ENCODE measurements around the gene PECR.
A peak's percentile ranks its signal among the peaks of the same experiment; 100 is the strongest.

DNA sequence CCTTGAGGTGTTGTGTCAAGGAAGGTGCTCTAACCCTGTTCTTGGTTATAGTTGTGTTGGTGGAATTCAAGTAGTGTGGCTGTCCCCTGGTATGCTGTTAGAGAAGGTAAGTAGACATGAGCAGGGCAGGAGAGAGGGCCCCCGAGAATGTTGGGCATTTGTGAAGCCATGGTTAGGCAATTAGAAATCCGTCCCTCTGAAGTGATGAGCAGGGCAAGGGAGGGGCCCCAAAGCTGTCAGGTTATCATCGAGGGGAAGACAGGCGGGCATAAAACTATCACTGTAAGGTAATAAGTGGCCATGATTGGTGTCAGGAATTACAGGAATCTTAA, 32.7 kb upstream of the PECR start:
- TF ChIP-seq TAF1 (IDR thresholded peaks at IDR 0.05; ENCODE audit: borderline replicate concordance, insufficient read depth, low read length) (0 out of 2 replicates have a peak, but pooled peaks have one; percentile 19), SIN3A (IDR thresholded peaks at IDR 0.05; ENCODE audit: borderline replicate concordance, insufficient read depth, low read length) (no peak), POLR2AphosphoS5 (IDR thresholded peaks at IDR 0.05; ENCODE audit: low read depth, low read length) (no peak), FOXP2 (optimal IDR thresholded peaks at IDR 0.05; ENCODE audit: borderline replicate concordance, extremely low read depth, extremely low read length, insufficient read depth) (no peak)
- TF ChIP-seq, protein P1, sequence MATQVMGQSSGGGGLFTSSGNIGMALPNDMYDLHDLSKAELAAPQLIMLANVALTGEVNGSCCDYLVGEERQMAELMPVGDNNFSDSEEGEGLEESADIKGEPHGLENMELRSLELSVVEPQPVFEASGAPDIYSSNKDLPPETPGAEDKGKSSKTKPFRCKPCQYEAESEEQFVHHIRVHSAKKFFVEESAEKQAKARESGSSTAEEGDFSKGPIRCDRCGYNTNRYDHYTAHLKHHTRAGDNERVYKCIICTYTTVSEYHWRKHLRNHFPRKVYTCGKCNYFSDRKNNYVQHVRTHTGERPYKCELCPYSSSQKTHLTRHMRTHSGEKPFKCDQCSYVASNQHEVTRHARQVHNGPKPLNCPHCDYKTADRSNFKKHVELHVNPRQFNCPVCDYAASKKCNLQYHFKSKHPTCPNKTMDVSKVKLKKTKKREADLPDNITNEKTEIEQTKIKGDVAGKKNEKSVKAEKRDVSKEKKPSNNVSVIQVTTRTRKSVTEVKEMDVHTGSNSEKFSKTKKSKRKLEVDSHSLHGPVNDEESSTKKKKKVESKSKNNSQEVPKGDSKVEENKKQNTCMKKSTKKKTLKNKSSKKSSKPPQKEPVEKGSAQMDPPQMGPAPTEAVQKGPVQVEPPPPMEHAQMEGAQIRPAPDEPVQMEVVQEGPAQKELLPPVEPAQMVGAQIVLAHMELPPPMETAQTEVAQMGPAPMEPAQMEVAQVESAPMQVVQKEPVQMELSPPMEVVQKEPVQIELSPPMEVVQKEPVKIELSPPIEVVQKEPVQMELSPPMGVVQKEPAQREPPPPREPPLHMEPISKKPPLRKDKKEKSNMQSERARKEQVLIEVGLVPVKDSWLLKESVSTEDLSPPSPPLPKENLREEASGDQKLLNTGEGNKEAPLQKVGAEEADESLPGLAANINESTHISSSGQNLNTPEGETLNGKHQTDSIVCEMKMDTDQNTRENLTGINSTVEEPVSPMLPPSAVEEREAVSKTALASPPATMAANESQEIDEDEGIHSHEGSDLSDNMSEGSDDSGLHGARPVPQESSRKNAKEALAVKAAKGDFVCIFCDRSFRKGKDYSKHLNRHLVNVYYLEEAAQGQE (IDR thresholded peaks at IDR 0.05; ENCODE audit: insufficient read depth in 1 of 2, low read depth in 2 of 2, low read length in 2 of 2), result no peak
